Lower leg skin (tissue), 4 donors: ENCODE measurements around the gene LIPG. TPM values are rescaled to one million over a fixed set of nuclear protein-coding genes. Genes with fewer than 3 reads are reported as not detected.

ENCODE experiments used
- DNase-seq, 2 donors: peaks; one replicate each; pipeline ENCODE4 v3.0.0-alpha.2; 2019; ENCODE audit warnings: low spot score in 2 of 2
- H3K4me3 ChIP-seq: fragments of 200-600 bp; sonication (generic); 2 replicates; pipeline ENCODE4 v1.5.1; 2017; ENCODE audit warnings: mild to moderate bottlenecking, low read depth; ENCODE audit not compliant: poor library complexity, severe bottlenecking
- POLR2A ChIP-seq, 2 donors: fragments of 450-650 bp; IDR thresholded peaks; one replicate each; pipeline ENCODE4 v1.6.1; 2016 to 2017; ENCODE audit warnings: antibody characterized with exemption in 2 of 2, mild to moderate bottlenecking in 1 of 2, moderate library complexity in 1 of 2
- WGBS, 2 donors: methylation state at CpG; one replicate each; pipeline ENCODE4 v1.1.5; 2018; 5-methylcytosine and 5-hydroxymethylcytosine counted together
- intact Hi-C: fragments of 100-400 bp; cut with DNase I; formaldehyde crosslinking; loops from one replicate; pipeline ENCODE4 v1.15.0; 2023; ENCODE audit warnings: low total_unique reads
- total RNA-seq, 4 donors: library from RNA; depleted of rRNA; stranded (reverse); fragments of >200 nt; gene quantifications; one replicate each; pipeline ENCODE4 v1.1.0, GENCODE V29; 2016
- TF ChIP-seq, protein P1 (sequence below), 3 donors: fragments of 450-650 bp; IDR thresholded peaks; one replicate each; pipeline ENCODE4 v1.5.1; 2016; ENCODE audit warnings: antibody characterized with exemption in 3 of 3, mild to moderate bottlenecking in 3 of 3, moderate library complexity in 2 of 3

The LIPG gene
- total RNA-seq, 4 donors from 2014 or later: 0.23 to 3.6 (median 2.0) TPM

DNA sequence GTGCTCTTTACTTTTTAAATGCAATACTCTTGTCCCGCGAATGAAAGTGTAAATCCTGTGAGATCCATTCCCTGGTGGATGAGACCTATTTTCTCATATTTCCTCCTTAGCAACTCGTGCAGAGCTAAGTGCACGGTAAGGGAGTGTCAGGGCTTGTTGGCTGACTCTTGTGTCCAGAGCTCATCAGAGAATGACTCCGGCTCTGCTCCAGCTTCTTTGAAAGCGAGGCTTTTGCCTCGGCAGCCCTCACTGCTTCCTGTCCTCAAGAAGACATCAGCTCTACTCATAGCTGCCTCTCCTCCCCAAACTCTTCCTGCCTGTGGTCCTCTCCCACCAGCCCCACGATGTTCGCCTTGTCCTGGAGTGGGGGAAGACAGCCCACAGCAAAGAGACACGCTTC lies 70.7 kb downstream of the LIPG start:
- 67 to 68% methylated on average over 10 of the region's 10 CpGs for WGBS, 2 donors
- DNase-seq: no peak
- intact Hi-C loops: no loop called here
- H3K4me3 ChIP-seq: no peak overlapping the region
- no peak for TF ChIP-seq POLR2A (IDR thresholded peaks at IDR 0.05)
- TF ChIP-seq, protein P1, sequence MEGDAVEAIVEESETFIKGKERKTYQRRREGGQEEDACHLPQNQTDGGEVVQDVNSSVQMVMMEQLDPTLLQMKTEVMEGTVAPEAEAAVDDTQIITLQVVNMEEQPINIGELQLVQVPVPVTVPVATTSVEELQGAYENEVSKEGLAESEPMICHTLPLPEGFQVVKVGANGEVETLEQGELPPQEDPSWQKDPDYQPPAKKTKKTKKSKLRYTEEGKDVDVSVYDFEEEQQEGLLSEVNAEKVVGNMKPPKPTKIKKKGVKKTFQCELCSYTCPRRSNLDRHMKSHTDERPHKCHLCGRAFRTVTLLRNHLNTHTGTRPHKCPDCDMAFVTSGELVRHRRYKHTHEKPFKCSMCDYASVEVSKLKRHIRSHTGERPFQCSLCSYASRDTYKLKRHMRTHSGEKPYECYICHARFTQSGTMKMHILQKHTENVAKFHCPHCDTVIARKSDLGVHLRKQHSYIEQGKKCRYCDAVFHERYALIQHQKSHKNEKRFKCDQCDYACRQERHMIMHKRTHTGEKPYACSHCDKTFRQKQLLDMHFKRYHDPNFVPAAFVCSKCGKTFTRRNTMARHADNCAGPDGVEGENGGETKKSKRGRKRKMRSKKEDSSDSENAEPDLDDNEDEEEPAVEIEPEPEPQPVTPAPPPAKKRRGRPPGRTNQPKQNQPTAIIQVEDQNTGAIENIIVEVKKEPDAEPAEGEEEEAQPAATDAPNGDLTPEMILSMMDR (IDR thresholded peaks at IDR 0.05): no peak

DNA sequence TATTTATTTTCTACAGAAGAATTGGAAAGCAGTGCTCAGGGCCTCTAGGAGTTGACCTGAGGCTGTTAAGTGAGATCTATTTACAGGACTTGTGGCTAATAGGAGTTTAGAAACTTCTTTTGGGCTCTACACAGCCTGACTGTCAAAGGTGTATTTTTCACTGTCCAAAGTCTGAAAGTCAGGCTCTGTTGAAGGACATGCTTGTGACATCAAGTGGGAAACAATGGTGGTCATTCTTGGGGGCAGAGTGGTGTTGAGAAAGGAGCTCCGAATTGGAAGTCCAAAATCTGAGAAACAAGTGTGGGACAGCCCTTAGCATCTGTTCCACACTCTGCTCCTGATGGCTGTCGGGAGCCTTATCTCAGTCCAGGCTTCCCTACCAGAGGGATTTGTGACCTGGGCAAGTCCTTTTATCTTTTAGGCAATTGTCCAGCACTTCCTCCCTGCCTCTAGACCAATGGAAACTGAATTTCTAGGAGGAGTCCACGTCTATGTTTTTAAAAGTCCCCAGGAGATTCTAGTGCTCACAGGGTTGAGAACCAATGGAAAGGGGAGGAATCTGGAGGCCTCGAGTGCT lies 76.4 kb downstream of the LIPG start:
- intact Hi-C loops: no loop called here
- no peak for TF ChIP-seq POLR2A (IDR thresholded peaks at IDR 0.05)
- TF ChIP-seq, protein P1 (IDR thresholded peaks at IDR 0.05): no peak
- no peak for DNase-seq
- no peak overlapping the region for H3K4me3 ChIP-seq
- 73 to 75% methylated on average over 4 of the region's 4 CpGs for WGBS, 2 donors

DNA sequence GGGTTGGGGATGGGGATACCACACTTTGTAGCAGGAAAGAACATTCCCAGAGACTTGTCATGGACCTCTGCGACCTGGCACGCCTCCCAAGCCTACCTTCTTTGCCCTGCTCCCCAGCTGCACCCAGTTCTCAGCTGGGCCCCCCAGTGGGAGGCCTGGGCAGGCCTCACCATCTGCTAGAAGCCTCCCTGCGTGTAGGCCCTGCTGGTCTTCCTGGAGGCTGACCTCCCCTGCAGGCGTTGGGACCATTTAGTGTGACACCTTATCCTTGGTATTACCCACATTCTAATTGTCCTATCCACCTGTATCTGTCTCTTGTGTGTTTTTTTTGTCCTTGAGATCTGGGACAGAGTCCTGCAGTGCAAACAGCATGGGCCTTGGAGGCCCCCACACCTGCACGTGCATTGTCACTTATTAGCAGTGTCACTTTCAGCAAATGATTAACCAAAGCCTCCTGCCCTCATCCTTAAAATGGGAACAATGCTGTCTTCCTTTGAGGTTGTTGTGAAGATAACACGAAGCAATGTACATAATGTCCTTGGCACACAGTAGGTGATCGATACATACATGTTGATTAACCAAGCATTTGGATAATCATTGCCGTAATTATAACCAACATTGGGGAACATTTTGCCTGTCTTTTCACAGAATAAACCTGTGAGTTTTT lies 77.2 kb downstream of the LIPG start:
- H3K4me3 ChIP-seq: no peak overlapping the region
- intact Hi-C loops: no loop called here
- TF ChIP-seq POLR2A (IDR thresholded peaks at IDR 0.05): no peak
- TF ChIP-seq, protein P1 (IDR thresholded peaks at IDR 0.05): no peak
- 91 to 94% methylated on average over 8 of the region's 8 CpGs for WGBS, 2 donors
- DNase-seq: peak in 1 of 2 donors; percentile 48

DNA sequence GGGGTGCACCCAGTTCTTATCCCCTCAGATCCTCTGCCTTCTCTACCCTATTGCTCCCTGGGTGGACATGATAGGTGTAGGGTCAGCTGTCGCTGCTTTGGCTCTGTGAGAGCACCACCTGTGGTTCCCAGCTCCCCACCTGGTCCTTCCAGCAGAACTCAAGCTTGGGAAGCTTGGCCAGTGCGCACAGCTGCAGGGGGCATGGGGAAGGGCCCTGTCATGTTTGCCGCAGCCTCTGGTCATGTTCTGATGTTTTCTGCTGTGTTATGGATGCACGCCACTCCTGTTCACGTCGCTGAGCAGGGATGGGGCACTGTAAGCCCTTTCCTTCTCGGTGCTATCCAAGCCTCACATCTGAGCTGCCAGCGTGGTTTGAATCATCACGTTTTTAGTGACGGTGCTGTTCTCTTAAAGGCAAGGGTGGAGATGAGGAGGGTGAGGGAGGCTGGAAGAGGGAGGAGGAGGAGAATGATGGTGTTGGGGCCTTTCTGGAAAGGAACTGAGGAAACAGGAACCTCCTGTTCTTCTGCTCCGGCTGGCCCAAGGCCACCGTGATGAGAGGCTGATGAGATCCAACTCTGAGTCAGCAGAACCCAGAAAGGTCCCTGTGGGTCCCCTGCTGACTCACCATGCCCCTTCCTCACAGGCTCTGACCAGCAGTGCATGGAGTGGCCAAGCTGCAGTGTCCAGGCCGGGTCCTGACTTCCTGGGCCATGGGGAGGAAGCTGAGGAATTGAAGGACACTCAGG lies 78.0 kb downstream of the LIPG start:
- intact Hi-C loops: no loop called here
- TF ChIP-seq, protein P1 (IDR thresholded peaks at IDR 0.05): no peak
- no peak for TF ChIP-seq POLR2A (IDR thresholded peaks at IDR 0.05)
- H3K4me3 ChIP-seq: no peak overlapping the region
- peak in 1 of 2 donors; percentile 68 for DNase-seq
- WGBS, 2 donors: 58 to 59% methylated on average over 13 of the region's 13 CpGs

DNA sequence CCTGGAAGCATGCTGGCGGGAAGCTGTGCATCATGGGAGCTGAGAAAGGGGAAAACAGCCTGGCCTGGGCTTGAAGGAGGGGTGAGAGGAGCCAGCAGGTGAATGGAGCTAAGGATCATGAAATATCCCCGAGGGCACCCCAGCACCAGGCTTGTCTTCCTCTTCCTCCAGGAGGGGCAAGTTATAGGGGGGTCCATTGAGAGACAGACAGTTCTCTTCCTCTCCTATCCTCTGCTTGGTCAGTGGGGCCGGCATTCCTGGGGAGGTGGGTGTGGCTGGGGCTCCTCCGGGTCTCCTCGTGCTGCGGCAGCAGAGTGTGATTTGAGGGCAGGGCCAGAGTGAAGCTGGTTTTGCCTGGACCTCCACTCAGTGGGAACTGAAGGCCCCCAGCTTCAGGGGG lies 78.9 kb downstream of the LIPG start:
- TF ChIP-seq, protein P1 (IDR thresholded peaks at IDR 0.05): no peak
- no peak overlapping the region for H3K4me3 ChIP-seq
- peak in 1 of 2 donors; percentile 64 for DNase-seq
- intact Hi-C loops: no loop called here
- 58 to 65% methylated on average over 6 of the region's 6 CpGs for WGBS, 2 donors
